NCI-H82 treated with DMSO at 0.1 percent for 48 hours (cell line): ENCODE measurements around the gene MAP4K3.

Experiments
- DNase-seq: peaks from one replicate; lab custom pipeline; 2025; ENCODE audit not compliant: unreplicated experiment; lab: John Stamatoyannopoulos, UW

The MAP4K3 gene

GRCh38 chr2:39436592-39437521 is at the start of gene MAP4K3:
TSS of gene MAP4K3 (minus strand) at chr2:39437285. CDS start at chr2:39436987, 298 bp downstream.
- DNase-seq, result peak; percentile 91

GRCh38 chr2:39486071-39486470 is 49.0 kb upstream of the MAP4K3 start:
- no peak for DNase-seq

- peak; percentile 28 for DNase-seq
These were observed 47.8 kb upstream of the MAP4K3 start for GRCh38 chr2:39484620-39485495.

DNA sequence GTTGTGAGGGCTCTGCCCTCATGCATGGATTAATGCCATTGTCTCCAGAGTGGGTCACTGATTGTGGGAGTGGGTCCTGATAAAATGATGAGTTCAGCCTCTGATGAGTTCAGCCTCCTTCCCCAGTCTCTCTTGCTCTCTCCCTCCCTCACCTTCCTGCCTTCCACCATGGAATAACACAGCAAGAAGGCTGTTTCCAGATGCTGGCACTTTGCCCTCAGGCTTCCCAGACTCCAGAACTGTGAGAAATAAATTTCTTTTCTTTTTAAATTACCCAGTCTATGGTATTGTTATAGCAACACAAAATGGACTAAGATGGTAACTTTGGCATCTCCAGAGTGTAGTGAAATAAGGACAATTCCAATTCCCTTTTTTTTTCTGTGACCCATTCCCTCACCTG is 47.1 kb upstream of the MAP4K3 start:
- no peak for DNase-seq

- DNase-seq, result no peak
These were observed 46.4 kb upstream of the MAP4K3 start for GRCh38 chr2:39483534-39483933.

GRCh38 chr2:39481611-39482010 is 44.5 kb upstream of the MAP4K3 start:
- DNase-seq, result no peak

GRCh38 chr2:39479696-39480095 is 42.6 kb upstream of the MAP4K3 start:
- DNase-seq, result no peak

- no peak for DNase-seq
These were observed 42.1 kb upstream of the MAP4K3 start for GRCh38 chr2:39479053-39479670.

GRCh38 chr2:39476524-39476923 is 39.4 kb upstream of the MAP4K3 start:
- no peak for DNase-seq

DNA sequence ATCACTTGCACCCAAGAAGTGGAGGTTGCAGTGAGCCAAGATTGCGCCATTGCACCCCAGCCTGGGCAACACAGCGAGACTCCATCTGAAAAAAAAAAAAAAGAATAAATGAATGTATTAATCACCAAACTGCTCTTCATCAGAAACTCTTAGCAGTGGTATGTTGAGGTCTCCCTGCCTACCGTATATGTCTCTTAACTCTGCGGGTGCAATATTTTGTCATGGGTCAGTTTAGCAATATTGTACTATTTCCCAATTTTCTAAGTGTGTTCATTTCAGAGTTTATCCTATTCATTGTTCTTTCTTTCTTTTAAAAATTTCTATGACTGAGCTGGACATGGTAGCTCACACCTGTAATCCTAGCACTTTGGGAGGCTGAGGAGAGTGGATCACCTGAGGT is 37.9 kb upstream of the MAP4K3 start:
- no peak for DNase-seq

DNA sequence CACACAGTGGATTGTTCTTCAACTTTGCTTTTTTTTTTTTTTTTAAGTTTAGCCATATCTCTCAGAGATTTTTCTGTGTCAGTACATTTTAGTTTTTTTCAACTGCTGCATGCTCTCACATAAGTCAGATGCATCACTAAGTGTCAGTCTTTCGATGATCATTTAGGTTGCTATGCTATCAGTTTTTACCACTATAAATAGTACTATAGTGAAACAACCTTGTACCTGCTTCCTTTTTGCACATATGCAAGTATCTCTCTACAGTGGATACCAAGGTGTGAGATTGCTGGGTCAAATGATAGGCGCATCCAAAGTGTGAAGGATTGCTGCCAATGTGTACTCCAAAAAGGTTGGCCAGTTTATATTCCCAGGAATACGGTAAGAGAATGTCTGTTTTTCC is 33.5 kb upstream of the MAP4K3 start:
- no peak for DNase-seq

GRCh38 chr2:39469807-39470206 is 32.7 kb upstream of the MAP4K3 start:
- no peak for DNase-seq

- no peak for DNase-seq
These were observed 31.7 kb upstream of the MAP4K3 start for GRCh38 chr2:39468579-39469451.

- DNase-seq, result no peak
These were observed 29.2 kb upstream of the MAP4K3 start for GRCh38 chr2:39466311-39466710.

GRCh38 chr2:39464864-39465263 is 27.8 kb upstream of the MAP4K3 start:
- no peak for DNase-seq

DNA sequence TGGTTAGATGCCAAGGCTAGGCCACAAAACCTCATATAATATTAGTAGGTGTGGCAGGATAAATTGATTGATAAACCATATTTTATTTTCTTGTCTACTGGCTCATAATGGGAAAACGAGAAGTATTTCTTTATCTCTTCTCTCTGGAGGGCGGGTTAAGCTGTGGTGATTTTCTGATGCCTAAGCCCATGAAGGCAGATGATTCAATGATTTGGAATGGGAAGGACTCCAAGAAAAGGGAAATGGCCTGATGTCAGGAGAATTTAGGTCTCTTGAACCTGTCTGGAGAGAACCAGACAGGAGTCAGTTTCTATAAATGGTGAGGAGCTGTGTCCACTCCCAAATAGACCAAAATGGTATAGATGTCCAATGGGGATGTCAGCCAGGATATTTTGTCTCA is 18.7 kb upstream of the MAP4K3 start:
- DNase-seq, result no peak

DNA sequence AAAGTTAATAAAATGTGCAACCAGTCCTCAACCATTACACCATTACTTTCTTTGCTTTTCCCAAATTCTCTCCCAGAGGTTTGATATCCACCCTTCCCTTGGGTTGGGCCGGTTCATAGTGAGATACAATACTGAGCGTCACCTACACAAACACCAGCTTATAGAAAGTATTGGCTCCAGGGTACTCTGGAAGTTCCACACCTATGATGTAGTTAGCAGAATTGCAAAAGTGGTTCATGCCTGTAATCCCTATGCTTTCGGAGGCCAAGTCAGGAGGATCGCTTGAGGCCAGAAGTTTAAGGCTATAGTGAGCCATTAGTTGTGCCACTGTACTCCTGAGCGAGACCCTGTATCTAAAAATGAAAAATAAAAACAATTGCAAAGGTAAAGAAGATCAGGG is 15.3 kb upstream of the MAP4K3 start:
- no peak for DNase-seq

DNA sequence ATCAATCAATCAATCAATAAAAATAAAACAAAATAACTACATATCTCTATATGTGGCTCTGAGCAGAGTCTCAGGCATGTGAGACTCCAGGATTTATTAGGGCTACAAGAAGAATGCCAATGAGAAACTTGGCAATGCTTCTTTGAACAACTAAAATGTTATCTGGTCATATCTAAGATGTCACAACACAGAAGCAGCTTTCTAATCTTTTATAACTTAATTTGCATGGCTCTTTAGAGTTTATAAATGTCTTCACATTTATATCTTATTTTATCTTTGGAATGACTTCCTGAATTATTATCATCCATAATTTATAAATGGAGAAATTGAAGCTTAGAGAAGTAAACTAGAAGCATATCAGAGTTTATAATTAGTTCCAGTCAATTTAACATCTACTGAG is 14.9 kb upstream of the MAP4K3 start:
- DNase-seq, result no peak

- no peak for DNase-seq
These were observed 11.1 kb upstream of the MAP4K3 start for GRCh38 chr2:39448169-39448502.

DNA sequence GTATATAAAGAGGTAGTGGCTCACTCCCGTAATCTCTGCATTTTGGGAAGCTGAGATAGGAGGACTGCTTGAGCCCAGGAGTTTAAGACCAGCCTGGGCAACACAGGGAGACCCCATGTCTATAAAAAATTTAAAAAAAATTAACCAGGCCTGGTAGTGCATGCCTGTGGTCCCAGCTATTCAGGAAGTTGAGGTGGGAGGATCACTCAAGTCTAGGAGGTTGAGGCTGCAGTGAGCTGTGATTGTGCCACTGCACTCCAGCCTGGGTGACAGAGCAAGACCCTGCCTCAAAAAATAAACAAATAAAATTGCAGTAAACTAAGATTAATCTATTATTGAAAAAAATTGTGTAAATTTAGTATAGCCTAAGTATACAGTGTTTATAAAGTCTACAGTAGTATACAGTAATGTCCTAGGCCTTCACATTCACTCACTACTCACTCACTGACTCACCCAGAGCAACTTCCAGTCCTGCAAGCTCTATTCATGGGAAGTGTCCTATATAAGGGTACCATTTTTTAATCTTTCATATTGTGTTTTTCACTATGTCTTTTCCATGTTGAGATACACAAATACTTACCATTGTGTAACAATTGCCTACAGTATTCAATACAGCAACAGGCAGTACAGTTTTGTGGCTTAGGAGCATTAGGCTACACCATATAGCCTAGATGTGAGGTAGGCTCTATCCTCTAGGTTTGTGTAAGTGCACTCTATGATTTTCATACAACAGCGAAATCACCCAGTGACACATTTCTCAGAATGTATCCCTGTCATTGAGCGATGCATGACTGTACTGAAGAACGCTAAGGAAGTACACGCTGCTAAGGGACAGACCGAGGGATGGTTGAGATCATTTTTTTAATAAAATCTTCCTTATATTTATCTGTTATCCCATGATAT is 10.4 kb upstream of the MAP4K3 start:
- no peak for DNase-seq
